Aortic smooth muscle cell (primary cell): ENCODE data around the gene RBM33. TPM values are rescaled to one million over a fixed set of nuclear protein-coding genes. Genes with fewer than 3 reads are reported as not detected.

Experiments
- total RNA-seq: library from RNA; depleted of rRNA; stranded (reverse); fragments of >200 nt; gene quantifications from 2 replicates; pipeline ENCODE4 v1.2.3, GENCODE V29; 2014

RBM33 gene, protein sequence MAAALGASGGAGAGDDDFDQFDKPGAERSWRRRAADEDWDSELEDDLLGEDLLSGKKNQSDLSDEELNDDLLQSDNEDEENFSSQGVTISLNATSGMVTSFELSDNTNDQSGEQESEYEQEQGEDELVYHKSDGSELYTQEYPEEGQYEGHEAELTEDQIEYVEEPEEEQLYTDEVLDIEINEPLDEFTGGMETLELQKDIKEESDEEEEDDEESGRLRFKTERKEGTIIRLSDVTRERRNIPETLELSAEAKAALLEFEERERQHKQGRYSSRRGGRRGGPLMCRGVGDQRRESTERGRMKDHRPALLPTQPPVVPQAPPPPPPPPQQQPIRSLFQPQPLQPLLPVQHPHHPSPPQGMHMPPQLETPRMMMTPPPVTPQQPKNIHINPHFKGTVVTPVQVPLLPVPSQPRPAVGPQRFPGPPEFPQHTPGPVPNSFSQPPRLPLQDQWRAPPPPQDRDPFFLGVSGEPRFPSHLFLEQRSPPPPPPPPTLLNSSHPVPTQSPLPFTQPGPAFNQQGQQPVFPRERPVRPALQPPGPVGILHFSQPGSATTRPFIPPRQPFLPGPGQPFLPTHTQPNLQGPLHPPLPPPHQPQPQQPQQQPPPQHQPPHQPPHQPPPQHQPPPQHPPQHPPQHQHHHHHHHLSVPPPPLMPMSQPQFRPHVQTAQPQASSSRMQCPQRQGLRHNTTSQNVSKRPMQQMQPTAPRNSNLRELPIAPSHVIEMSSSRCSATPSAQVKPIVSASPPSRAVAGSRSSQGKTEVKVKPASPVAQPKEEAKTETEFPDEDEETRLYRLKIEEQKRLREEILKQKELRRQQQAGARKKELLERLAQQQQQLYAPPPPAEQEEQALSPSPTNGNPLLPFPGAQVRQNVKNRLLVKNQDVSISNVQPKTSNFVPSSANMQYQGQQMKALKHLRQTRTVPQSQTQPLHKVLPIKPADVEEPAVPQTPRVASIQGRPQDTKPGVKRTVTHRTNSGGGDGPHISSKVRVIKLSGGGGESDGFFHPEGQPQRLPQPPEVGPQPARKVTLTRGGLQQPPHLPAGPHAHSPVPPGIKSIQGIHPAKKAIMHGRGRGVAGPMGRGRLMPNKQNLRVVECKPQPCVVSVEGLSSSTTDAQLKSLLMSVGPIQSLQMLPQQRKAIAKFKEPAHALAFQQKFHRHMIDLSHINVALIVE
- total RNA-seq: 26.2 and 41.7 TPM in 2 replicates

DNA sequence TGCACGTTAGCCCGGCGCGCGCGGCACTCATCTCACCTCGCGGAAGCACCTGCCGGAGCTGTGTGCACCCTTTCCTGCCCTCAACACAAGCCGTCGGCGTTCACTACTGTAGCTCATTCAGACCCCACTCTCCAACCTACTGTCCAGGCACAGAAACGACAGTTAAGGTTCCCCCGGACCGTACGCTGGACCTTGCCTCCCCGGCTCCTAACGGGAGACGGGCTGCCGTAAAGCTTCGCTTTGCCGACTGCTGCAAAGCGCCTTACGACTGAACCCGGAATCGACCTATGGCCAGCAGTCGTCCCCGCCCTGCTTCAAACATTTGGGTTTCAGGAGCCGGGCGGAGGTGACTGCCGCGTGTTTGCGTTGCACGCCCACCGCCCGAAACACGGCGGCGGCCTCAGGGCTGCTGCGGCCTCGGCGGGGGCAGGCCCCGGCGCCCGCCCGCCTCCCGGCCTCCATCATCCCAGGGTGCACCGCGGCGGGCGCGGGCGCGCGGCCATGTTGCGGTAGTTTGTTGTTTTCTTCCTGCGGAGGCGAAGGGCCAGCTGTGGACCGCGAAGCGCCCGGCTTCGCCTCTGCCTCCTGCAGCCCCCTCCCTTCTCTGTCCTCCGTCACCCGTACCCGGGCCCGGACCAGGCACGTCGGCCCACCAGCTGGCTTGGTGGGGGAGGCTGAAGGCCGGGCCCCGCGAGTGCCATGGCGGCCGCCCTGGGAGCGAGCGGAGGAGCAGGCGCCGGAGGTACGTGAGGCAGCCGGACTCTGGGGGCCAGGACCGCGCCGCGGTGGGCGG is at the start of gene RBM33:
TSS of gene RBM33 (plus strand) at position 484 of the 793 bp plus-strand sequence. CDS start at position 700, 216 bp downstream.

DNA sequence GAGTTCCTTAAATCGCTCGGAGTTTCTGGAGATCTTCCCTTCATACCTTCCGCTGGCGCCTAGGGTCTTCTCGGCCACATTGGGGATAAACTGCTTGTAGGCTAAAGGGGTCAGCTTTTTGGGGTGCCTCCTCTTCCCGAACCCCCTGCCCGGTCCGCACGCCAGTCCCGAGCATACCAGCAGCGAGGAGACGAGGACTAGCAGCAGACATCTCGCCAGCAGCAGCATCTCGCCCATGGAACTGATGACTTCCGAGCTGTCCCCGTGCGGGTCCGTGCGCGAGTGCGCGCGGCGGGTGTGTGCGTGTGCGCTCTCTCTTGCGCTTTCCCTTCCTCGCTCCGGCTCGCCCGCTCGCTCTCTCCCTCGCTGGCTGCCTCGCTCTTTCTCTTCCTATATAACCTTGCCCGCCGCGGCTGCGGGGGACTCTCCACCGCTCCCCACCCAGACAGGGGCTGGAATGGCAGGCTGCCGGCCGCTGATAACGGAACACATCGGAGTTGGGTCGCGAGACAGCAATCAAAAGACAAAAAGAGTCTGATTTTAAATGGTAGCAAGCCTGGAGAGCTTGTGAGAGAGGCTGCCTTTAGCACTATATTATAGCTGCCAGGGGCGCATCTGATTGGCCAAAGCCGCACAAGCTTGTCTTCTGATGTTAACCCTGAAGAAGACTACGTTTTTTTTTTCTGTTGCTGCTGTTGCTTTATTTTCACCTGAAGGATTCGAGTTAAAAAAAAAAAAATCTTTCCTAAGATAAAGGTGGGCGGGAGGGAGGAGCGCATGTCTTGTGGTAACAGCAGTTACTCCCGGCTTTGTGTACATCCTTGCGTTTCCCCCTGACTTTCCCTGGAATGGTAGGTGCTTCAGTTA is 167.7 kb downstream of the RBM33 start, which contains the start of gene SHH:
TSS of gene SHH (minus strand) at position 569 of the 867 bp plus-strand sequence. CDS start at position 228, 341 bp downstream.

Other genes with a start within 250 kb of the RBM33 start
- gene EN2, start 186.5 kb upstream of the RBM33 start, total RNA-seq: not detected in 2 replicates
- gene CNPY1, start 98.1 kb upstream of the RBM33 start, total RNA-seq: not detected in 2 replicates
- gene SHH, start 167.8 kb downstream of the RBM33 start, total RNA-seq: 0.06 and 0.13 TPM in 2 replicates